Measurements from ENCODE around the gene SLC31A2. TPM values are rescaled to one million over a fixed set of nuclear protein-coding genes. Genes with fewer than 3 reads are reported as not detected.
A peak's percentile ranks its signal among the peaks of the same experiment; 100 is the strongest.

SLC31A2 gene
- polyA plus RNA-seq, 4 donors = 10.5 to 41.6 (median 19.5) TPM

DNA sequence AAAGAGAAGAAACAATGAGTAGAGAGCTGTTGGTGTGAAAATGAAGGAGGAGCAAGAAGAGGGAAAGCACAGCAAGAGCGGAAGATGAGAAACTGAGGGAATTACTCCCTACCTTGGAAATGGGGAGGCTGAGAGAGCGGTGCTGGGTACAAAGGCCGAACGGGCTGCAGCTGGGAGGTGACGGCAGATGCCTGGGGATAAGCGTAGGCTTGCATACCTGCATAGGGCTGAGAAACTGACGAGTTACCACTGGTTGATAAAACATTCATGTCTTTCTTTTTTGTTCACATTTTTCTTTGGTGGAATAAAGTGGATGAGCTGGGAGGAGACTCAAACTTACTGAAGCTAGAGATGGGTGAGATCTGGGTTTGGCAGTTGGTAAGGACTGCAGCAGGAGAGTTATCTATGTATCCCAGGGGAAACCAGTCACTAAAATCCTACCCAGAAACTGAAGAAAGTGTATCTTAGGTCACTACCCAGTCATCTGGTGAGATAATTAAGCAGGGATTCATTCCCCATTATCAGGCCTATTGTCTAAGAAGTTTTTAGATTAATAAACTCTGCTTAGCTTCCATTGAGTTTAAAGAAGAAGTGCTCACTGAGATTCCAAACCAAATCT lies 35.4 kb downstream of the SLC31A2 start:
- no peak overlapping the region for H3K4me3 ChIP-seq (ENCODE audit: low read depth in 1 of 3, low read length in 3 of 3)
- no peak for DNase-seq
- H3K27me3 ChIP-seq (ENCODE audit: control insufficient read depth in 3 of 3, insufficient read depth in 3 of 3, low read length in 3 of 3) = no peaks in the 10 kb centered on the region
- WGBS, 3 donors = 96 to 97% (median 97%) methylated on average over 7 of the region's 7 CpGs
- no peak overlapping the region for H3K27ac ChIP-seq (ENCODE audit: low read depth in 1 of 3, low read length in 2 of 3)
- H3K4me1 ChIP-seq (ENCODE audit: control insufficient read depth in 3 of 3, insufficient read depth in 2 of 3, low read depth in 1 of 3, low read length in 2 of 3) = no peaks in the 10 kb centered on the region
- peaks cover 13 to 42% (median 24%) of the 10 kb centered on the region in 3 donors for H3K36me3 ChIP-seq (ENCODE audit: control insufficient read depth in 3 of 3, insufficient read depth in 2 of 3, low read depth in 1 of 3, low read length in 3 of 3)
- no peaks in the 10 kb centered on the region for H3K9me3 ChIP-seq (ENCODE audit: control insufficient read depth in 2 of 2, insufficient read depth in 1 of 2, low read depth in 1 of 2, low read length in 1 of 2)
- no peak for FAIRE-seq

DNA sequence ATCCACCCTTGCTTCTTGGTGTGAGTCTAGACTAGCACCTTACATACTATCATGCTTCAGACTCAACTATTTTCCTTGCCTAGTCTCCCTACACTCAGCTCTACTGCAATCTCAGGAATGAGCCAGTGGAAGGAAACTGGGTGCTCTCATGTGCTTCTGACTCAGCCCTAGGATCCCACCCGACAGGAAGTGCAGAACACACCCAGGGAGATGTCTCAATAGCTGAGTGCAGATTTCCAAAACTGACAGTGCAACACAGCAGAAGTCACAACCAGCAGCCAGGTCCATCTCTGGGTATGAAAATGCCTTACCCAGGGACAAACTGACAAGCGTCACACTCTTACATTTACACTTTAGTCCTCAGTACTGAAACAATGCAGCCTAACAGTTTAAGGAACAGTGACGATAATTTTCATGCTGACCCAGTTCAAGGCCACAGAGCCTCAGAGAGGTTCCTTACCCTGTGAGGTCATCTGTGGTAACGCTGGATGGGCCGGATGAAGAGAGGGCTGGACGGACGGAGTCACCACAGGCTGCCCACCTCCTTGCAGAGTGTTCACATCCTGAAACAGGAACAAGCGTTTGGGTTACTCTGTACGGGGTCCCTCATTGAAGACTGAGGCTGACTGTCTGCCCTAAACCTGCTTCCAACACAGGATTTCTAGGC lies 37.3 kb downstream of the SLC31A2 start:
- DNase-seq (peak in 1 of 2 donors; percentile 21), FAIRE-seq (no peak)
- WGBS, 3 donors = 85 to 96% (median 89%) methylated on average over 9 of the region's 9 CpGs
- Histone ChIP-seq H3K4me1 (ENCODE audit: control insufficient read depth in 3 of 3, insufficient read depth in 2 of 3, low read depth in 1 of 3, low read length in 2 of 3) (no peaks in the 10 kb centered on the region), H3K27ac (ENCODE audit: low read depth in 1 of 3, low read length in 2 of 3) (peak overlapping the region in 1 of 3 donors; percentile 72), H3K36me3 (ENCODE audit: control insufficient read depth in 3 of 3, insufficient read depth in 2 of 3, low read depth in 1 of 3, low read length in 3 of 3) (peaks cover 8 to 40% (median 25%) of the 10 kb centered on the region in 3 donors), H3K4me3 (ENCODE audit: low read depth in 1 of 3, low read length in 3 of 3) (no peak overlapping the region), H3K27me3 (ENCODE audit: control insufficient read depth in 3 of 3, insufficient read depth in 3 of 3, low read length in 3 of 3) (no peaks in the 10 kb centered on the region), H3K9me3 (ENCODE audit: control insufficient read depth in 2 of 2, insufficient read depth in 1 of 2, low read depth in 1 of 2, low read length in 1 of 2) (no peaks in the 10 kb centered on the region)

DNA sequence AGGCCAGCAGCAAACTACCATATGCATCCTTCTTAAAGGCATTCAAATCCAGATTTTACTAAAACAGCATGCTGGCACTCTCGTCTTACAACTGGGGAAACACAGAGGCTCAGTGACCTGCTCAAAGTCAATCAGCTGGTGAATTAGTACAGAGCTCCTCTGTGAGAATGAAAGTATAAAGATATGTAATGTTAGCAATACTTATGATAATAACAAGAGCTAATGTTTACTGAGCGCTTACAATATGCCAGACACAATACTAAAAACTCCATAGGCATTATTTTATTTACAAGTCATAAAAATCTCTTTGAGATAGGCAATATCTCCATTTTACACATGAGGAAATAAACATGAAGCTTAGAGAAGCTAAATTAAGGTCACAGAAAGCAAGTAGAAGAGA lies 41.6 kb downstream of the SLC31A2 start:
- H3K27ac ChIP-seq (ENCODE audit: low read depth in 1 of 3, low read length in 2 of 3) = no peak overlapping the region
- H3K4me3 ChIP-seq (ENCODE audit: low read depth in 1 of 3, low read length in 3 of 3) = no peak overlapping the region
- H3K27me3 ChIP-seq (ENCODE audit: control insufficient read depth in 3 of 3, insufficient read depth in 3 of 3, low read length in 3 of 3) = no peaks in the 10 kb centered on the region
- DNase-seq (no peak), FAIRE-seq (no peak)
- peaks cover 4 to 24% (median 15%) of the 10 kb centered on the region in 3 donors for H3K36me3 ChIP-seq (ENCODE audit: control insufficient read depth in 3 of 3, insufficient read depth in 2 of 3, low read depth in 1 of 3, low read length in 3 of 3)
- WGBS, 3 donors = 40 to 65% (median 60%) methylated on average over 2 of the region's 2 CpGs
- no peaks in the 10 kb centered on the region for H3K4me1 ChIP-seq (ENCODE audit: control insufficient read depth in 3 of 3, insufficient read depth in 2 of 3, low read depth in 1 of 3, low read length in 2 of 3)
- no peaks in the 10 kb centered on the region for H3K9me3 ChIP-seq (ENCODE audit: control insufficient read depth in 2 of 2, insufficient read depth in 1 of 2, low read depth in 1 of 2, low read length in 1 of 2)

DNA sequence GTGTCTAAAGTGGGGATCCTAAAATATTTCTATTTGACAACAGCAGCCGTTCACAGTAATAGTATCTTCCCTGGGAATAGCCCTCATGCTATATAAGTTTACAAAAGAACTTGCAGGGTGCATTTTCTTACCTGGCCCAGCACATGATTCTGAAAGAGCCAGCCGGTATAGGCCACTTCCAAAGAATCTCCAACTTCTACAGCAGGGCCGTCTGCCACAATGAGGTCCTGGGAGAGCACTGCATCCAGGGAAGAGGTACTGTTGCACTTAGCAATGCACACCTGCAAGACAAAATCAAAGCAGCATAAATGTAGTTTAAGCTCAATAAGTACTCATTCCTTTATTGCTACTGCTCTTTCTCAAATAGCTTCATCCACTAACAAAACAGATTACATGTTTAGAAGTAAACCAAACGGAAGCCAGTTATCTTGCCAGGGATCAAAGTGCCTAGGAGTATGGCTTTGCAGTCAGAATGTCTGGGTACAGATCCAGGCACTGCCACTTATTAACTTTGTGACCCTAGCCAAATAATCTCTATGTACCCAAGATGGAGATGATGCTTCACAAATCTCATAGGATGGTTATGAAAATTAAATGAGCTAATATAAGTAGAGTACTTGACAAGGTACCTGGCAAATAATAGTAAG lies 49.0 kb downstream of the SLC31A2 start:
- peaks cover 10 to 21% (median 15%) of the 10 kb centered on the region in 3 donors for H3K36me3 ChIP-seq (ENCODE audit: control insufficient read depth in 3 of 3, insufficient read depth in 2 of 3, low read depth in 1 of 3, low read length in 3 of 3)
- H3K27me3 ChIP-seq (ENCODE audit: control insufficient read depth in 3 of 3, insufficient read depth in 3 of 3, low read length in 3 of 3) = no peaks in the 10 kb centered on the region

DNA sequence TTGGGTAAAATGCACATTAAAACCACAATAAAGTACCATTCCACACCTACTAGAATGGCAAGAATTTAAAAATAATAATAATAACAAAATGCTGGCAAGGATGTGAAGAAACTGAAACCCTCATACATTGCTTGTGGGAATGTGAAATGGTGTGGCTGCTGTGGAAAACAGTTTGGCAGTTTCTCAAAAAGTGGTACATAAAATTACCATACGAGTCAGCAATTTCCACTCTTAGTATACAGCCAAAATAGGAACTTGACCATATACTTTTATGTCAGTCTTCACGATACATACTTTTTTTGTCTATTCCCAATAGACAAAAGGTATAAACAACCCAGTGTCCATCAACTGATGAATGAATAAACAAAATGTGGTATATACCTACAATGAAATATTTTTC lies 54.6 kb downstream of the SLC31A2 start:
- H3K27me3 ChIP-seq (ENCODE audit: control insufficient read depth in 3 of 3, insufficient read depth in 3 of 3, low read length in 3 of 3) = no peaks in the 10 kb centered on the region
- H3K4me1 ChIP-seq (ENCODE audit: control insufficient read depth in 3 of 3, insufficient read depth in 2 of 3, low read depth in 1 of 3, low read length in 2 of 3) = no peaks in the 10 kb centered on the region
- FAIRE-seq (no peak), DNase-seq (no peak)
- no peak overlapping the region for H3K4me3 ChIP-seq (ENCODE audit: low read depth in 1 of 3, low read length in 3 of 3)
- H3K9me3 ChIP-seq (ENCODE audit: control insufficient read depth in 2 of 2, insufficient read depth in 1 of 2, low read depth in 1 of 2, low read length in 1 of 2) = no peaks in the 10 kb centered on the region
- WGBS, 3 donors = 87 to 96% (median 93%) methylated on average over 2 of the region's 2 CpGs
- H3K36me3 ChIP-seq (ENCODE audit: control insufficient read depth in 3 of 3, insufficient read depth in 2 of 3, low read depth in 1 of 3, low read length in 3 of 3) = peaks cover 8 to 28% (median 11%) of the 10 kb centered on the region in 3 donors
- H3K27ac ChIP-seq (ENCODE audit: low read depth in 1 of 3, low read length in 2 of 3) = no peak overlapping the region

More for the DNA sequence above, 49.0 kb downstream of the SLC31A2 start:
- H3K4me3 ChIP-seq (ENCODE audit: low read depth in 1 of 3, low read length in 3 of 3) = no peak overlapping the region
- DNase-seq (no peak), FAIRE-seq (no peak)
- 72 to 81% (median 75%) methylated on average over 4 of the region's 4 CpGs for WGBS, 3 donors
- H3K9me3 ChIP-seq (ENCODE audit: control insufficient read depth in 2 of 2, insufficient read depth in 1 of 2, low read depth in 1 of 2, low read length in 1 of 2) = no peaks in the 10 kb centered on the region
- H3K27ac ChIP-seq (ENCODE audit: low read depth in 1 of 3, low read length in 2 of 3) = no peak overlapping the region
- H3K4me1 ChIP-seq (ENCODE audit: control insufficient read depth in 3 of 3, insufficient read depth in 2 of 3, low read depth in 1 of 3, low read length in 2 of 3) = no peaks in the 10 kb centered on the region

DNA sequence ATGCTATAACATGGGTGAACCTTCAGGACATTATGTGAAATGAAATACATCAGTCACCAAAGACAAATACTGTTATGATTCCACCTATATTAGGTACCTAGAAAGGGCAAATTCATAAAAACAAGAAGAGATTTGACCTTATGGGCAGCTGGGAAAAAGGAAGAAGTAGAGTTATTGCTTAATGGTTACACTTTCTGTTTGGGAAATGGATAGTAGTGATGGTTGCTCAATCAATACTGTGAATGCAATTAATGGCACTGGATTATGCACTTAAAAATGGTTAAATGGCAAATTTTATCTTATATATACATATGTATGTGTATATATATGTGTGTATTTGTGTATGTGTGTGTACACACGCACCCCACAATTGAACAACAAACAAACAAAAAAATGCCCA lies 55.1 kb downstream of the SLC31A2 start:
- Histone ChIP-seq H3K4me1 (ENCODE audit: control insufficient read depth in 3 of 3, insufficient read depth in 2 of 3, low read depth in 1 of 3, low read length in 2 of 3) (no peaks in the 10 kb centered on the region), H3K4me3 (ENCODE audit: low read depth in 1 of 3, low read length in 3 of 3) (no peak overlapping the region), H3K27me3 (ENCODE audit: control insufficient read depth in 3 of 3, insufficient read depth in 3 of 3, low read length in 3 of 3) (no peaks in the 10 kb centered on the region), H3K27ac (ENCODE audit: low read depth in 1 of 3, low read length in 2 of 3) (no peak overlapping the region), H3K36me3 (ENCODE audit: control insufficient read depth in 3 of 3, insufficient read depth in 2 of 3, low read depth in 1 of 3, low read length in 3 of 3) (peaks cover 8 to 33% (median 11%) of the 10 kb centered on the region in 3 donors), H3K9me3 (ENCODE audit: control insufficient read depth in 2 of 2, insufficient read depth in 1 of 2, low read depth in 1 of 2, low read length in 1 of 2) (no peaks in the 10 kb centered on the region)
- no peak for DNase-seq
- 95 to 100% (median 96%) methylated on average over 1 of the region's 1 CpG for WGBS, 3 donors
- no peak for FAIRE-seq

DNA sequence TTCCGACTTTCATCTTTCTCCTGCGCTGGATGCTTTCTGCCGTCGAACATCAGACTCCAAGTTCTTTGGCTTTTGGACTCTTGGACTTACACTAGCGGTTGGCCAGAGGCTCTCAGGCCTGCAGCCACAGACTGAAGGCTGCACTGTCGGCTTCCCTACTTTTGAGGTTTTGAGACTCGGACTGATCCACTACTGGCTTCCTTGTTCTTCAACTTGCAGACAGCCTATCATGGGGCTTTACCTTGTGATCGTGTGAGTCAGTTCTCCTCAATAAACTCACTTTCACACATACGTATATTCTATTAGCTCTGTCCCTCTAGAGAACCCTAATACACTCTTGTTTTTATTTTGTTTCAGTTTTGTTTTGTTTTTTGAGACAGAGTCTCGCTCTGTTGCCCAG lies 60.0 kb downstream of the SLC31A2 start:
- Histone ChIP-seq H3K27me3 (ENCODE audit: control insufficient read depth in 3 of 3, insufficient read depth in 3 of 3, low read length in 3 of 3) (no peaks in the 10 kb centered on the region), H3K27ac (ENCODE audit: low read depth in 1 of 3, low read length in 2 of 3) (no peak overlapping the region), H3K36me3 (ENCODE audit: control insufficient read depth in 3 of 3, insufficient read depth in 2 of 3, low read depth in 1 of 3, low read length in 3 of 3) (peaks cover 4 to 30% (median 10%) of the 10 kb centered on the region in 3 donors), H3K4me3 (ENCODE audit: low read depth in 1 of 3, low read length in 3 of 3) (no peak overlapping the region), H3K9me3 (ENCODE audit: control insufficient read depth in 2 of 2, insufficient read depth in 1 of 2, low read depth in 1 of 2, low read length in 1 of 2) (no peaks in the 10 kb centered on the region), H3K4me1 (ENCODE audit: control insufficient read depth in 3 of 3, insufficient read depth in 2 of 3, low read depth in 1 of 3, low read length in 2 of 3) (no peaks in the 10 kb centered on the region)
- DNase-seq (no peak), FAIRE-seq (no peak)
- WGBS, 3 donors = 88 to 89% (median 88%) methylated on average over 10 of the region's 10 CpGs
